K562 (cell line): ENCODE results near the gene ZBTB26. TPM values are rescaled to one million over a fixed set of nuclear protein-coding genes. Genes with fewer than 3 reads are reported as not detected.

Experiments
- AFF4 ChIP-seq: sonication (generic); formaldehyde crosslinking; IDR thresholded peaks from 2 replicates; pipeline ENCODE4 v1.8.0; 2023; ENCODE audit warnings: mild to moderate bottlenecking, missing genetic modification reagents
- ATF2 ChIP-seq: sonication (generic); formaldehyde crosslinking; IDR thresholded peaks from 2 replicates; pipeline ENCODE4 v1.8.1; 2022; ENCODE audit warnings: missing genetic modification reagents
- CBX2 ChIP-seq: fragments of 200-600 bp; sonication (generic); IDR thresholded peaks from one replicate; pipeline ENCODE4 v1.6.1; 2012; ENCODE audit warnings: mild to moderate bottlenecking, low read length, inconsistent platforms; ENCODE audit not compliant: insufficient read depth, poor library complexity, severe bottlenecking
- CEBPG ChIP-seq, 3 experiments: fragments of 200-800 bp in 1 of 3; sonication (Bioruptor generic) in 1 of 3; sonication (generic) in 1 of 3; formaldehyde crosslinking in 1 of 3; IDR thresholded peaks in 2 of 3; conservative IDR thresholded peaks in 1 of 3; 2 replicates each; pipeline versions ENCODE4 v1.6.1 to v1.8.0; 2016 to 2022; ENCODE audit warnings: missing compliant biosample characterization in 2 of 3, missing genetic modification characterization in 2 of 3, mild to moderate bottlenecking in 1 of 3, missing genetic modification reagents in 1 of 3
- CTBP1 ChIP-seq: fragments of 450-650 bp; IDR thresholded peaks from 2 replicates; pipeline ENCODE4 v1.6.1; 2016; ENCODE audit warnings: borderline replicate concordance
- DPF2 ChIP-seq: fragments of 450-650 bp; IDR thresholded peaks from 2 replicates; pipeline ENCODE4 v1.6.1; 2016
- E2F4 ChIP-seq: sonication (generic); formaldehyde crosslinking; IDR thresholded peaks from 2 replicates; pipeline ENCODE4 v1.8.0; 2022; ENCODE audit warnings: mild to moderate bottlenecking, low read depth, missing genetic modification reagents
- KLF16 ChIP-seq: IDR thresholded peaks from 2 replicates; pipeline ENCODE4 v1.6.1; 2016; ENCODE audit warnings: antibody characterized with exemption
- MEF2D ChIP-seq: conservative IDR thresholded peaks from 2 replicates; pipeline ENCODE4 v1.6.1; 2016; ENCODE audit warnings: low read depth, missing genetic modification characterization, missing compliant biosample characterization
- NEUROD1 ChIP-seq: fragments of 150-350 bp; IDR thresholded peaks from 2 replicates; pipeline ENCODE4 v1.6.1; 2014; ENCODE audit warnings: borderline replicate concordance, low read length, low read depth; ENCODE audit not compliant: partially characterized antibody
- PML ChIP-seq: IDR thresholded peaks from 2 replicates; pipeline ENCODE4 v1.6.1; 2012; ENCODE audit warnings: low read length, inconsistent platforms
- POLR2G ChIP-seq: fragments of 200-400 bp; formaldehyde crosslinking; IDR thresholded peaks from 2 replicates; pipeline ENCODE4 v1.6.1; 2017; ENCODE audit warnings: low read depth, mild to moderate bottlenecking, antibody characterized with exemption, low read length, moderate library complexity
- SNAPC5 ChIP-seq: fragments of 250-450 bp; sonication (Bioruptor Pico); IDR thresholded peaks from 2 replicates; pipeline ENCODE4 v1.8.0; 2021; ENCODE audit warnings: moderate library complexity, mild to moderate bottlenecking, inconsistent platforms
- TSC22D4 ChIP-seq: fragments of 450-650 bp; IDR thresholded peaks from 2 replicates; pipeline ENCODE4 v1.6.1; 2016; ENCODE audit warnings: missing genetic modification characterization, missing biosample characterization, control low read depth
- U2AF1 ChIP-seq: fragments of 200-400 bp; formaldehyde crosslinking; optimal IDR thresholded peaks from 2 replicates; pipeline ENCODE3; 2017; ENCODE audit warnings: mild to moderate bottlenecking, low read depth, low read length, moderate library complexity
- ZKSCAN8 ChIP-seq: fragments of 200-800 bp; sonication (Bioruptor generic); IDR thresholded peaks from 2 replicates; pipeline ENCODE4 v1.6.1; 2016; ENCODE audit warnings: missing genetic modification characterization, missing compliant biosample characterization
- ZNF384 ChIP-seq: IDR thresholded peaks from 2 replicates; pipeline ENCODE4 v1.6.1; 2012; ENCODE audit warnings: low read depth, low read length, improper control_type of control experiment
- ZNF589 ChIP-seq: fragments of 200-800 bp; sonication (Bioruptor generic); IDR thresholded peaks from 2 replicates; pipeline ENCODE4 v1.6.1; 2016; ENCODE audit warnings: low read depth, missing genetic modification characterization, missing compliant biosample characterization
- polyA plus RNA-seq, 8 experiments: library from polyadenylated mRNA; depleted of rRNA in 4 of 8; stranded (reverse) in 5 of 8; unstranded in 3 of 8; fragments of >200 nt; fragmentation: Nextera tagmentation in 2 of 8; fragmentation: Illumina TruSeq in 1 of 8; extraction: Ambion mirVana in 2 of 8; extraction: Trizol in 1 of 8; gene quantifications; 2 replicates each; pipeline versions ENCODE4 v1.2.1 to v1.2.3, GENCODE V29; 2011 to 2014; ENCODE audit warnings: inconsistent platforms in 1 of 8, missing spikeins in 1 of 8
- total RNA-seq, 7 experiments: library from RNA; depleted of rRNA in 6 of 7; stranded (reverse); fragments of >200 nt in 6 of 7; fragmentation: Illumina TruSeq in 2 of 7; extraction: Trizol in 2 of 7; gene quantifications; 2 replicates each; pipeline versions ENCODE4 v1.2.1 to v1.2.3, GENCODE V29; 2011 to 2021; ENCODE audit warnings: low replicate concordance in 1 of 7

Gene ZBTB26
- total and polyA plus RNA-seq, 9 of the 15 experiments (the other 6 are each of a cell fraction or from before 2014, with no cell fraction given), result 2.4 to 20.7 (median 5.0) TPM

- TF ChIP-seq ZNF384, result peak; percentile 14; the same call in 1 of the 2 replicates
- TF ChIP-seq PML, result peak; percentile 63
- TF ChIP-seq AFF4 (CRISPR knock-in tag), result 0 out of 2 replicates have a peak, but pooled peaks have one; percentile 32
- no peak for TF ChIP-seq U2AF1
- TF ChIP-seq TSC22D4 (tag), result no peak
- no peak for TF ChIP-seq ATF2 (CRISPR knock-in tag)
- TF ChIP-seq DPF2, result no peak
- no peak; the same call in 1 of the 2 replicates for TF ChIP-seq CTBP1
- no peak for TF ChIP-seq ZNF589 (CRISPR knock-in tag)
- TF ChIP-seq MEF2D, result no peak
- no peak for TF ChIP-seq KLF16
- TF ChIP-seq SNAPC5, result no peak
- 0 out of 2 replicates have a peak, but pooled peaks have one; percentile 61 for TF ChIP-seq E2F4
- no peak for TF ChIP-seq CEBPG (CRISPR knock-in tag; IDR thresholded peaks at IDR 0.05)
- no peak for TF ChIP-seq CEBPG (tag; conservative IDR thresholded peaks at IDR 0.05 in 1 of 2, IDR thresholded peaks at IDR 0.05 in 1 of 2)
- TF ChIP-seq CBX2, result no peak
- TF ChIP-seq POLR2G, result peak; percentile 87
- TF ChIP-seq ZKSCAN8 (CRISPR knock-in tag), result no peak
- no peak for TF ChIP-seq NEUROD1
These were observed at the start of gene ZBTB26 (continued) for GRCh38 chr9:122931226-122932121.
